Lung (tissue), 12 donors: ENCODE results near the gene MRPS30. TPM values are rescaled to one million over a fixed set of nuclear protein-coding genes. Genes with fewer than 3 reads are reported as not detected.
"Not testable (repeated sequence)": the region's sequence is repeated elsewhere in the genome, so short reads cannot be mapped to it uniquely, and the experiment has no call there.

Experiments used
- ATAC-seq: fragments of 200-7000 bp; cut with Tn5 transposase; one replicate; pipeline ENCODE4 v1.9.1; 2020; ENCODE audit warnings: moderate number of reproducible peaks; ENCODE audit not compliant: insufficient read depth, low FRiP score
- DNase-seq, 3 donors: peaks; one replicate each; pipeline ENCODE4 v3.0.0-alpha.2; 2013 to 2017
- H3K27ac ChIP-seq, 2 donors: one replicate each; pipeline ENCODE4 v1.5.1; 2013; ENCODE audit warnings: mild to moderate bottlenecking in 2 of 2, moderate library complexity in 2 of 2, control low read depth in 1 of 2, inconsistent platforms in 1 of 2, low read depth in 1 of 2, low read length in 1 of 2
- H3K27me3 ChIP-seq, 3 donors: one replicate each; pipeline ENCODE4 v1.5.1; 2013; ENCODE audit warnings: low read length in 2 of 3; ENCODE audit not compliant: control insufficient read depth in 3 of 3, insufficient read depth in 3 of 3
- H3K36me3 ChIP-seq, 4 donors: one replicate each; pipeline ENCODE4 v1.5.1; 2013; ENCODE audit warnings: low read length in 4 of 4, mild to moderate bottlenecking in 1 of 4, moderate library complexity in 1 of 4; ENCODE audit not compliant: control insufficient read depth in 4 of 4, insufficient read depth in 4 of 4
- H3K4me1 ChIP-seq, 5 donors: one replicate each; pipeline ENCODE4 v1.5.1; 2013; ENCODE audit warnings: low read length in 5 of 5, mild to moderate bottlenecking in 2 of 5, moderate library complexity in 1 of 5; ENCODE audit not compliant: control insufficient read depth in 5 of 5, insufficient read depth in 5 of 5
- H3K4me3 ChIP-seq: one replicate; pipeline ENCODE4 v1.5.1; 2013; ENCODE audit warnings: mild to moderate bottlenecking, control low read depth, moderate library complexity
- H3K9ac ChIP-seq, 2 donors: one replicate each; pipeline ENCODE4 v1.5.1; 2013; ENCODE audit warnings: low read length in 2 of 2, control low read depth in 1 of 2; ENCODE audit not compliant: insufficient read depth in 1 of 2
- H3K9me3 ChIP-seq, 4 donors: one replicate each; pipeline ENCODE4 v1.5.1; 2013; ENCODE audit warnings: low read length in 3 of 4, mild to moderate bottlenecking in 1 of 4, moderate library complexity in 1 of 4; ENCODE audit not compliant: control insufficient read depth in 4 of 4, insufficient read depth in 3 of 4
- CTCF ChIP-seq: IDR thresholded peaks from 2 replicates; pipeline ENCODE4 v1.5.1; 2012; ENCODE audit warnings: mild to moderate bottlenecking; ENCODE audit errors: control extremely low read depth, extremely low read depth
- WGBS, 2 donors: extraction: QIAGEN DNeasy Blood & Tissue Kit; methylation state at CpG; one replicate each; pipeline ENCODE4 v1.1.7; 2013; 5-methylcytosine and 5-hydroxymethylcytosine counted together
- polyA plus RNA-seq, 2 donors: library from polyadenylated mRNA; stranded (reverse); fragments of 200-250 nt; gene quantifications; one replicate each; pipeline ENCODE4 v1.2.1, GENCODE V29; 2013
- total RNA-seq, 2 donors: library from RNA; depleted of rRNA in 1 of 2; stranded (reverse); fragments of >200 nt in 1 of 2; gene quantifications; one replicate each; pipeline ENCODE4 v1.2.1, GENCODE V29; 2014 to 2021
- donor health status: control.
- donor health status: control.
- donor health status: Bipolar disorder and iron deficiency.
- donor health status: healthy.
- donor health status: DM: yes; HTN: yes; CAD: no.

Gene MRPS30
- total and polyA plus RNA-seq, 4 donors: 20.3 to 92.9 (median 26.7) TPM

- Histone ChIP-seq H3K4me1 (no peaks in the 10 kb centered on the region), H3K9me3 (peaks cover 0 to 2% (median 0%) of the 10 kb centered on the region in 4 donors), H3K9ac (no peak overlapping the region), H3K27me3 (no peaks in the 10 kb centered on the region), H3K36me3 (no peaks in the 10 kb centered on the region), H3K27ac (no peak overlapping the region), H3K4me3 (no peak overlapping the region)
- ATAC-seq (no peak), DNase-seq (no peak)
- TF ChIP-seq CTCF: no peak
- WGBS, 2 donors: 87 to 93% methylated on average over 4 of the region's 4 CpGs
Measured at GRCh38 chr5:44783634-44784315, 25.0 kb upstream of the MRPS30 start.

- Histone ChIP-seq H3K27me3 (no peaks in the 10 kb centered on the region), H3K4me1 (no peaks in the 10 kb centered on the region), H3K9me3 (peaks cover 0 to 6% (median 0%) of the 10 kb centered on the region in 4 donors), H3K4me3 (no peak overlapping the region), H3K36me3 (no peaks in the 10 kb centered on the region), H3K9ac (no peak overlapping the region), H3K27ac (no peak overlapping the region)
- WGBS, 2 donors: 93 to 96% methylated on average over 3 of the region's 3 CpGs
- no peak for ATAC-seq
- no peak for DNase-seq
- no peak for TF ChIP-seq CTCF
Measured at GRCh38 chr5:44787731-44788130, 21.0 kb upstream of the MRPS30 start.

GRCh38 chr5:44789372-44789995 is 19.3 kb upstream of the MRPS30 start:
- not testable (repeated sequence) for H3K36me3 ChIP-seq, H3K4me1 ChIP-seq, H3K9me3 ChIP-seq, H3K4me3 ChIP-seq, DNase-seq, H3K27ac ChIP-seq, H3K9ac ChIP-seq, H3K27me3 ChIP-seq, ATAC-seq
- WGBS, 2 donors: 75 to 79% methylated on average over 11 of the region's 11 CpGs

- not testable (repeated sequence) for H3K4me3 ChIP-seq, H3K9ac ChIP-seq, H3K36me3 ChIP-seq, H3K27me3 ChIP-seq, H3K27ac ChIP-seq, DNase-seq, H3K4me1 ChIP-seq, ATAC-seq, H3K9me3 ChIP-seq
- WGBS, 2 donors: 90 to 91% methylated on average over 8 of the region's 8 CpGs
Measured at GRCh38 chr5:44792031-44792673, 16.6 kb upstream of the MRPS30 start.
